Chondrocyte (in vitro differentiated cells): Measurements from ENCODE around the gene ALDH8A1. TPM values are rescaled to one million over a fixed set of nuclear protein-coding genes. Genes with fewer than 3 reads are reported as not detected.
"Not testable (repeated sequence)": the region's sequence is repeated elsewhere in the genome, so short reads cannot be mapped to it uniquely, and the experiment has no call there.

Experiments
- DNase-seq: peaks from one replicate; pipeline ENCODE4 v3.0.0; 2021; ENCODE audit warnings: mixed read lengths, low spot score
- H3K27ac Mint-ChIP-seq: one replicate; pipeline ENCODE4 v1.8.0; 2021; ENCODE audit warnings: mild to moderate bottlenecking, moderate library complexity, mixed read lengths; ENCODE audit not compliant: unreplicated experiment
- H3K27me3 Mint-ChIP-seq: 2 replicates; pipeline ENCODE4 v1.8.0; 2021; ENCODE audit warnings: low read depth, mixed read lengths
- H3K36me3 Mint-ChIP-seq: 2 replicates; pipeline ENCODE4 v1.8.0; 2021; ENCODE audit warnings: low read depth, mixed read lengths
- H3K4me1 Mint-ChIP-seq: 2 replicates; pipeline ENCODE4 v1.8.0; 2021; ENCODE audit warnings: low read depth, mild to moderate bottlenecking, mixed read lengths
- H3K4me3 Mint-ChIP-seq: one replicate; pipeline ENCODE4 v1.8.0; 2021; ENCODE audit warnings: mild to moderate bottlenecking, moderate library complexity, mixed read lengths; ENCODE audit not compliant: unreplicated experiment
- H3K9me3 Mint-ChIP-seq: 2 replicates; pipeline ENCODE4 v1.8.0; 2021; ENCODE audit warnings: low read depth, mixed read lengths
- CTCF ChIP-seq: fragments of 200-600 bp; sonication (generic); IDR thresholded peaks from 2 replicates; pipeline ENCODE4 v1.5.0; 2021; ENCODE audit warnings: antibody characterized with exemption, mild to moderate bottlenecking, moderate library complexity
- total RNA-seq: library from RNA; stranded (reverse); gene quantifications from 3 replicates; pipeline ENCODE4 v1.2.1, GENCODE V29; 2021

ALDH8A1 gene
- total RNA-seq, 1 donor from 2014 or later: 0.40 TPM

- Mint-ChIP-seq H3K27me3 (no peaks in the 10 kb centered on the region), H3K4me1 (peaks cover 18% of the 10 kb centered on the region), H3K9me3 (no peaks in the 10 kb centered on the region), H3K27ac (peak overlapping the region; percentile 66), H3K4me3 (no peak overlapping the region), H3K36me3 (no peaks in the 10 kb centered on the region)
- no peak for TF ChIP-seq CTCF
- DNase-seq: no peak
Measured at GRCh38 chr6:134903448-134903847, 46.5 kb downstream of the ALDH8A1 start.

DNA sequence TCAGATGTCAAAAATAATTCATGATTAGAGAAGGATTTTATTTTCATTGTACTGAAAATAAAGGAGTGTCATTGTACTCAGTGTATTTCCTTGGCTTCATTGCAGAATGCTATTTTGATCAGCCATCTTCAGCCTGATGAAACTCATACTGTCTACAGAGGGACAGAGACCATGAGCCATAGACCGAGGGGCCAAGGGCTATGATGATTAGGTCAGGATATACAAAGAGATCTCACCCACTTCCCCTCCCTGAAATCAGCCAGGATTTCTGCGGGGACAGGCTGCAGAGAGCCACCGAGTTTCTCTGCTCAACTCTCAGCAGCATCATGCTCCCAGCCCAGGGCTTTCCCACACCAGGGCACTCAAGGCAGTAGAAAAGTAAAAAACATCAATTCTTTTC lies 47.0 kb downstream of the ALDH8A1 start:
- Mint-ChIP-seq H3K36me3 (no peaks in the 10 kb centered on the region), H3K27me3 (no peaks in the 10 kb centered on the region), H3K4me3 (no peak overlapping the region), H3K27ac (no peak overlapping the region), H3K4me1 (peaks cover 14% of the 10 kb centered on the region), H3K9me3 (no peaks in the 10 kb centered on the region)
- no peak for TF ChIP-seq CTCF
- no peak for DNase-seq

DNA sequence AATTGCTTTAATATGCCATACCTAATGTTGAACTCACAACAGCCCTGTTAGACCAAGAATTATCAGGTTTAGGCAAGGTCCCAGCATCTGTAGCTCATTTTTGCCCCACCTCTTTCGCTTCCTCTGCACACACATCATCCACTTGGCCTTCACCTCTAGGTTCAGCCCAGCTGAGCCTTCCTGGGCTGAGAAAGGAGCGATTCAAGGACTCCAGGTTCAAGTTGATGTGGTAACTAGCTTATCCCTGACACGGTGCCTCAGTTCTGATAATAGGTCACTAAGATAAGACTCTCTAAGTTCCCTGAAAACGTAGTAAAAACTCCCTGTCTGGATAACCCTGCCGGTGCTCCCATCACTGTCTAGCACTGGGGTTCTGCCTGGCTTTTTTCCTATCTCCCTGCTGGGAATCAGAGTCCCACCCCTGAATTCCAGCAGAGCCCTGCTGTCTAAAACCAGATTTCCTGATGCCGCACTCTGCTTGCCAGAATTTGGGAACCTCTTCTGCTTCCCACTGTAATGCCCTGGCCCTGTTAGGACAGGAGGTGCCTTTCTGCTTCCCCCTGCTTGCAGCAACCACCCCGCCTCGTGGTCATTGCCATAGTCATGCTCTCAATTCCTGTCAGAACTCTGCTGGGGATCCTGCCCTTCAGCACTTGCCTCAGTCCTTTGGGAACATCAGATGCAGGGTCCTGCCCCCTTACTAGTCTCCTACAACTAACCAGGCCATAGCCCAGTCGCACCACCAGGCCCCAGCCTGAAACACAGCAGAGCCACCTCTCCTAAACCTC lies 47.6 kb downstream of the ALDH8A1 start:
- no peak overlapping the region for H3K27ac Mint-ChIP-seq
- DNase-seq: no peak
- peaks cover 14% of the 10 kb centered on the region for H3K4me1 Mint-ChIP-seq
- H3K4me3 Mint-ChIP-seq: no peak overlapping the region
- no peaks in the 10 kb centered on the region for H3K9me3 Mint-ChIP-seq
- no peaks in the 10 kb centered on the region for H3K27me3 Mint-ChIP-seq
- no peaks in the 10 kb centered on the region for H3K36me3 Mint-ChIP-seq
- TF ChIP-seq CTCF: no peak

GRCh38 chr6:134898575-134898974 lies 51.3 kb downstream of the ALDH8A1 start:
- Mint-ChIP-seq H3K27ac (no peak overlapping the region), H3K4me3 (no peak overlapping the region), H3K4me1 (peaks cover 13% of the 10 kb centered on the region), H3K9me3 (no peaks in the 10 kb centered on the region), H3K27me3 (peaks cover 2% of the 10 kb centered on the region), H3K36me3 (no peaks in the 10 kb centered on the region)
- TF ChIP-seq CTCF: no peak
- DNase-seq: no peak

DNA sequence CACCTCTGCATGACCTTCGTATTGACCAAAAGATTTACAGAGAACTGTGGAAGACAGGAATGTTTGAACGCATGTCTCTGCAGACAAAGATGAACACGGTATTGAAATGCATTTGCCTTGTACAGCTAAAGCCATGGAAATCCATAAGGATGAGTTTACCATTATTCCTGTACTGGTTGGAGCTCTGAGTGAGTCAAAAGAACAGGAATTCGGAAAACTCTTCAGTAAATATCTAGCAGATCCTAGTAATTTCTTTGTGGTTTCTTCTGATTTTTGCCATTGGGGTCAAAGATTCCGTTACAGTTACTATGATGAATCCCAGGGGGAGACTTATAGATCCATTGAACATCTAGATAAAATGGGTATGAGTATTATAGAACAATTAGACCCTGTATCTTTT lies 51.7 kb downstream of the ALDH8A1 start:
- H3K27ac Mint-ChIP-seq, H3K27me3 Mint-ChIP-seq, H3K4me1 Mint-ChIP-seq, H3K9me3 Mint-ChIP-seq, H3K4me3 Mint-ChIP-seq, H3K36me3 Mint-ChIP-seq, DNase-seq: not testable (repeated sequence)

DNA sequence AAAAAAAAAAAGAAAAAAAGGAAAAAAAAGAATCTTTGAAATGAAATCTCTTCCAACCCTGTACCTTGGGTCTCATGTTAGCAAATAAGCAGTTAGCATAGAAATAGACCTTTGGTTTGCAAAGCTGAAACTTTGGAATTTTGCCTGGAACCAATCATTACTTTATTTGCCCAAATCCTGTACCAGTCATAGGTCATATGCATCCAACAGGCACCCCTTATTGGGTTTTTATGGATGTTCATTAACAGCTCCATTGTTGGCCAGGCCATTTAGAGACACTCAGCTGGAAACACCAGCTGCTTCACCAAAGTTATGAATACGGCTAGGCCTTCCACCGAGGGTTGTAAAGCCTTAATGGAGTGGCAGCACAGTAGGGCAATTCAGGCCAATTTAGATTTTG lies 53.0 kb downstream of the ALDH8A1 start:
- H3K9me3 Mint-ChIP-seq: peaks cover 9% of the 10 kb centered on the region
- peaks cover 2% of the 10 kb centered on the region for H3K27me3 Mint-ChIP-seq
- no peak for DNase-seq
- H3K27ac Mint-ChIP-seq: no peak overlapping the region
- TF ChIP-seq CTCF: no peak
- no peaks in the 10 kb centered on the region for H3K4me1 Mint-ChIP-seq
- no peak overlapping the region for H3K4me3 Mint-ChIP-seq
- H3K36me3 Mint-ChIP-seq: peaks cover 4% of the 10 kb centered on the region
